Activated CD8-positive, alpha-beta T cell treated with anti-CD3 and anti-CD28 coated beads for 36 hours (primary cell): Measurements from ENCODE around the gene NDUFAF5. TPM values are rescaled to one million over a fixed set of nuclear protein-coding genes. Genes with fewer than 3 reads are reported as not detected.

Experiments used
- ATAC-seq: fragments of 200-7000 bp; cut with Tn5 transposase; one replicate; pipeline ENCODE4 v1.10.0; 2021; ENCODE audit warnings: mild to moderate bottlenecking, moderate library complexity
- CTCF ChIA-PET: fragments of 350-600 bp; sonication (Branson Sonifier 250); formaldehyde crosslinking; loops from one replicate; lab custom pipeline; 2021; ENCODE audit warnings: antibody characterized with exemption; lab: Charles Lee
- POLR2A ChIA-PET: fragments of 350-600 bp; sonication (Branson Sonifier 250); formaldehyde crosslinking; loops from one replicate; lab custom pipeline; 2021; ENCODE audit warnings: antibody characterized with exemption; lab: Charles Lee
- DNase-seq: peaks from one replicate; pipeline ENCODE4 v3.0.0-alpha.2; 2020
- H3K27ac Mint-ChIP-seq: one replicate; pipeline ENCODE4 v1.8.0; 2021; ENCODE audit warnings: mild to moderate bottlenecking, mixed read lengths
- H3K27me3 Mint-ChIP-seq: one replicate; pipeline ENCODE4 v1.8.0; 2021; ENCODE audit warnings: mixed read lengths
- H3K36me3 Mint-ChIP-seq: one replicate; pipeline ENCODE4 v1.8.0; 2021; ENCODE audit warnings: low read depth, mixed read lengths
- H3K4me1 Mint-ChIP-seq: one replicate; pipeline ENCODE4 v1.8.0; 2021; ENCODE audit warnings: low read depth, mixed read lengths
- H3K4me3 Mint-ChIP-seq: one replicate; pipeline ENCODE4 v1.8.0; 2021; ENCODE audit warnings: mild to moderate bottlenecking, moderate library complexity, mixed read lengths
- H3K9me3 Mint-ChIP-seq: one replicate; pipeline ENCODE4 v1.8.0; 2021; ENCODE audit warnings: mixed read lengths
- CTCF ChIP-seq: fragments of 200-600 bp; IDR thresholded peaks from one replicate; pipeline ENCODE4 v1.8.0; 2022; ENCODE audit warnings: antibody characterized with exemption, mild to moderate bottlenecking
- intact Hi-C: fragments of 100-400 bp; cut with micrococcal nuclease; formaldehyde crosslinking; loops from one replicate; pipeline ENCODE4 v1.10.0; 2022
- total RNA-seq, 2 experiments: library from RNA; stranded (reverse); gene quantifications; one replicate each; pipeline ENCODE4 v1.2.3, GENCODE V29; 2021

The NDUFAF5 gene
- total RNA-seq, 2 experiments from 2014 or later, result 25.9 to 28.4 TPM

GRCh38 chr20:13765868-13766416, 18.9 kb upstream of the NDUFAF5 start:
- Mint-ChIP-seq H3K36me3 (peaks cover 55% of the 10 kb centered on the region), H3K9me3 (no peaks in the 10 kb centered on the region), H3K27ac (no peak overlapping the region), H3K4me3 (no peak overlapping the region), H3K27me3 (no peaks in the 10 kb centered on the region), H3K4me1 (peaks cover 6% of the 10 kb centered on the region)
- intact Hi-C loops, result no loop called here
- TF ChIP-seq CTCF, result no peak
- ATAC-seq (no peak), DNase-seq (no peak)
- CTCF ChIA-PET, result interaction anchor here (1.1 to 1.2 kb wide), 2 partner anchors 34 to 219 kb away, joined by 3 read pairs; no protein-coding TSS in a partner anchor
- POLR2A ChIA-PET, result no interaction called here

DNA sequence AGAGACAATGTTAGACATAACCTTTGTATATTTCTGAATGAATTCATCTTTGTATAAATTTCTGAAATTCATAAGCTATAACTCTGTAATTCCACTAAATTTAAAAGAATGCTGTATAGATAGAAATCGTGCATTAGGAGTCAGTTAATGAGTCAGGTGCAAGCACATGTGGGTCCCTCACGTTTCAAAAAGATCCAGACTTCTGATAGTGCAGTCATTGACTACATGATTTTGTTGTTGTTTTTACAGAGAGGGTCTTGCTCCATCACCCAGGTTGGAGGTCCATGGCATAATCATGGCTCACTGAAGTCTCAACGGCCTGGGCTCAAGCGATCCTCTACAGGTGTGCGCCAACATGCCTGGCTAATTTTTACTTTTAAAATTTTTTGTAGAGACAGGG, 14.7 kb upstream of the NDUFAF5 start:
- Mint-ChIP-seq H3K27ac (no peak overlapping the region), H3K9me3 (no peaks in the 10 kb centered on the region), H3K36me3 (peaks cover 54% of the 10 kb centered on the region), H3K4me3 (no peak overlapping the region), H3K27me3 (no peaks in the 10 kb centered on the region), H3K4me1 (peaks cover 5% of the 10 kb centered on the region)
- DNase-seq (no peak), ATAC-seq (no peak)
- no peak for TF ChIP-seq CTCF
- ChIA-PET POLR2A (no interaction called here), CTCF (interaction anchor here (0.9 to 1.7 kb wide), 3 partner anchors 15 to 160 kb away, joined by 3 to 4 read pairs (median 3); partner anchors contain the start of genes ESF1 and NDUFAF5)
- intact Hi-C loops, result loop anchor here (10.0 kb wide), 1 partner anchor 135 kb away; the partner anchor contains the start of gene TASP1

GRCh38 chr20:13771853-13772453, 12.9 kb upstream of the NDUFAF5 start:
- ATAC-seq (no peak), DNase-seq (no peak)
- intact Hi-C loops, result loop anchor here (10.0 kb wide), 1 partner anchor 137 kb away; the partner anchor contains the start of gene TASP1
- POLR2A ChIA-PET, result no interaction called here
- H3K4me1 Mint-ChIP-seq, result peaks cover 9% of the 10 kb centered on the region
- no peak overlapping the region for H3K27ac Mint-ChIP-seq
- CTCF ChIA-PET, result interaction anchor here (0.7 to 2.5 kb wide), 14 partner anchors 8 to 646 kb away, joined by 3 to 29 read pairs (median 4); partner anchors contain the start of genes ESF1 and NDUFAF5
- no peaks in the 10 kb centered on the region for H3K9me3 Mint-ChIP-seq
- H3K36me3 Mint-ChIP-seq, result peaks cover 47% of the 10 kb centered on the region
- H3K4me3 Mint-ChIP-seq, result no peak overlapping the region
- no peaks in the 10 kb centered on the region for H3K27me3 Mint-ChIP-seq
- TF ChIP-seq CTCF, result peak; percentile 68

- intact Hi-C loops, result loop anchor here (10.0 kb wide), 1 partner anchor 138 kb away; the partner anchor contains the start of gene TASP1
- Mint-ChIP-seq H3K4me1 (peaks cover 15% of the 10 kb centered on the region), H3K27me3 (no peaks in the 10 kb centered on the region), H3K9me3 (no peaks in the 10 kb centered on the region), H3K27ac (no peak overlapping the region), H3K4me3 (no peak overlapping the region), H3K36me3 (peaks cover 44% of the 10 kb centered on the region)
- no peak for ATAC-seq
- TF ChIP-seq CTCF, result no peak
- ChIA-PET POLR2A (no interaction called here), CTCF (interaction anchor here (0.7 to 2.5 kb wide), 13 partner anchors 10 to 647 kb away, joined by 3 to 29 read pairs (median 4); partner anchors contain the start of genes ESF1 and NDUFAF5)
- no peak for DNase-seq
Measured at GRCh38 chr20:13772529-13772928, 12.3 kb upstream of the NDUFAF5 start.

DNA sequence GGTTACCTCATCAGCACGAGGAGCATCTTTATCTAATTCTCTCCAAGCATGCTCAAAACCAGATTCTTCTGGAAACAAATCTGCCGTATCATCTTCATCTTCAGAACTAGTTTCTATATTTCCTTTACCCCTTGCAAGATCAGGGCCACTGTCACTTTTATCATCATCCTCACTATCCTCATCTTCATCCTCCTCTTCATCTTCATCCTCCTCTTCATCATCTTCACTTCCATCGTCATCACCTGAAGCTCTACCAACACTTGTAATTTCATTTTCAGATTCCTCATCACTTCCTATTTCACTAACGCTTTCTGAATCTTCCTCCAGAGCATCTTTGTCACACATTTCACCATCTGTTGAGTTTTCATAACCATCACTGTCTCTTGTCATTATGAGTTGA, 9.0 kb upstream of the NDUFAF5 start:
- Mint-ChIP-seq H3K36me3 (peaks cover 45% of the 10 kb centered on the region), H3K9me3 (no peaks in the 10 kb centered on the region), H3K27me3 (no peaks in the 10 kb centered on the region), H3K4me1 (peaks cover 33% of the 10 kb centered on the region), H3K27ac (no peak overlapping the region), H3K4me3 (no peak overlapping the region)
- DNase-seq (no peak), ATAC-seq (no peak)
- TF ChIP-seq CTCF, result no peak
- ChIA-PET POLR2A (no interaction called here), CTCF (interaction anchor here (1.1 to 2.5 kb wide), 4 partner anchors 8 to 229 kb away, joined by 3 to 9 read pairs (median 6); partner anchors contain the start of genes ESF1 and NDUFAF5)
- intact Hi-C loops, result loop anchor here (10.0 kb wide), 1 partner anchor 141 kb away; the partner anchor contains the start of gene TASP1
